ENCODE results near the gene TMEM43.

Gene TMEM43

GRCh38 chr3:14151471-14152083, 26.7 kb downstream of the TMEM43 start:
- DNase-seq (ENCODE audit: low read depth) = no peak

- DNase-seq (ENCODE audit: low read depth) = no peak
Observed at GRCh38 chr3:14152233-14152962, 27.5 kb downstream of the TMEM43 start.

- no peak for DNase-seq (ENCODE audit: low read depth)
Observed at GRCh38 chr3:14152963-14153355, 28.1 kb downstream of the TMEM43 start.

- DNase-seq (ENCODE audit: low read depth) = no peak
Observed at GRCh38 chr3:14153663-14154062, 28.8 kb downstream of the TMEM43 start.

- no peak for DNase-seq (ENCODE audit: low read depth)
Observed at GRCh38 chr3:14154276-14154675, 29.4 kb downstream of the TMEM43 start.

- DNase-seq (ENCODE audit: low read depth) = no peak
Observed at GRCh38 chr3:14154895-14155440, 30.1 kb downstream of the TMEM43 start.

GRCh38 chr3:14156201-14156600, 31.3 kb downstream of the TMEM43 start:
- DNase-seq (ENCODE audit: low read depth) = no peak

GRCh38 chr3:14156843-14157561, 32.1 kb downstream of the TMEM43 start:
- no peak for DNase-seq (ENCODE audit: low read depth)

- no peak for DNase-seq (ENCODE audit: low read depth)
Observed at GRCh38 chr3:14157951-14158350, 33.1 kb downstream of the TMEM43 start.

GRCh38 chr3:14158370-14158769, 33.5 kb downstream of the TMEM43 start:
- no peak for DNase-seq (ENCODE audit: low read depth)

GRCh38 chr3:14159426-14159825, 34.6 kb downstream of the TMEM43 start:
- DNase-seq (ENCODE audit: low read depth) = no peak

GRCh38 chr3:14161282-14161681, 36.4 kb downstream of the TMEM43 start:
- no peak for DNase-seq (ENCODE audit: low read depth)

- no peak for DNase-seq (ENCODE audit: low read depth)
Observed at GRCh38 chr3:14162178-14162577, 37.3 kb downstream of the TMEM43 start.

- no peak for DNase-seq (ENCODE audit: low read depth)
Observed at GRCh38 chr3:14166877-14167603, 42.2 kb downstream of the TMEM43 start.

GRCh38 chr3:14169435-14169834, 44.6 kb downstream of the TMEM43 start:
- no peak for DNase-seq (ENCODE audit: low read depth)

- no peak for DNase-seq (ENCODE audit: low read depth)
Observed at GRCh38 chr3:14169871-14170270, 45.0 kb downstream of the TMEM43 start.

GRCh38 chr3:14170531-14171159, 45.8 kb downstream of the TMEM43 start:
- no peak for DNase-seq (ENCODE audit: low read depth)

- DNase-seq (ENCODE audit: low read depth) = no peak
Observed at GRCh38 chr3:14172496-14172895, 47.6 kb downstream of the TMEM43 start.

- DNase-seq (ENCODE audit: low read depth) = no peak
Observed at GRCh38 chr3:14174483-14174882, 49.6 kb downstream of the TMEM43 start.

- DNase-seq (ENCODE audit: low read depth) = no peak
Observed at GRCh38 chr3:14175383-14176037, 50.7 kb downstream of the TMEM43 start.

GRCh38 chr3:14177580-14178246, 52.9 kb downstream of the TMEM43 start:
- no peak for DNase-seq (ENCODE audit: low read depth)
